Measurements from ENCODE around the gene UBE2V1. TPM values are rescaled to one million over a fixed set of nuclear protein-coding genes. Genes with fewer than 3 reads are reported as not detected.

Gene UBE2V1
- polyA plus RNA-seq, 1 of the 3 experiments (the other 2 are of a cell fraction) = 99.7 TPM

- H2AFZ ChIP-seq (ENCODE audit: low read depth) = no peak overlapping the region
- H3K4me3 ChIP-seq (ENCODE audit: low read depth in 2 of 2, low read length in 1 of 2) = no peak overlapping the region
- no peaks in the 10 kb centered on the region for H3K79me2 ChIP-seq (ENCODE audit: insufficient read depth)
- H3F3A ChIP-seq (replicated peaks; ENCODE audit: insufficient read depth) = peaks cover 25% of the 10 kb centered on the region
- peak; percentile 55 for DNase-seq
- H3K4me2 ChIP-seq = peak overlapping the region; percentile 64
- ChIA-PET POLR2A (interaction anchor here (1.0 kb wide), 1 partner anchor 12 kb away, joined by 3 read pairs; no protein-coding TSS in a partner anchor), CTCF (interaction anchor here (1.5 to 4.8 kb wide), 2 partner anchors 37 to 54 kb away, joined by 4 to 42 read pairs; partner anchors contain the start of gene SNAI1)
- no peaks in the 10 kb centered on the region for H3K36me3 ChIP-seq (replicated peaks in 1 of 2; ENCODE audit: control insufficient read depth in 1 of 2, insufficient read depth in 2 of 2, low read length in 1 of 2)
- H3K27me3 ChIP-seq (ENCODE audit: insufficient read depth) = no peaks in the 10 kb centered on the region
- no peaks in the 10 kb centered on the region for H3K9me2 ChIP-seq
- TF ChIP-seq EP300 (IDR thresholded peaks at IDR 0.05; ENCODE audit: borderline replicate concordance in 1 of 2, low read depth in 1 of 2, low read length in 1 of 2) (no peak), EZH2phosphoT487 (IDR thresholded peaks at IDR 0.05; ENCODE audit: borderline replicate concordance, low read depth) (no peak), RCOR1 (IDR thresholded peaks at IDR 0.05; ENCODE audit: low read length) (no peak), FOSL2 (IDR thresholded peaks at IDR 0.05; ENCODE audit: borderline replicate concordance, low read depth) (peak; percentile 69; the same call in 1 of the 2 replicates), POLR2AphosphoS5 (IDR thresholded peaks at IDR 0.05; ENCODE audit: low read depth, low read length) (no peak), NRF1 (IDR thresholded peaks at IDR 0.05; ENCODE audit: low read depth, low read length) (no peak), GABPA (IDR thresholded peaks at IDR 0.05; ENCODE audit: low read depth) (no peak), MEF2A (IDR thresholded peaks at IDR 0.05; ENCODE audit: borderline replicate concordance, low read depth) (no peak), SIN3A (IDR thresholded peaks at IDR 0.05; ENCODE audit: borderline replicate concordance, low read depth, low read length) (no peak), YY1 (IDR thresholded peaks at IDR 0.05; ENCODE audit: low read depth) (no peak), MXI1 (IDR thresholded peaks at IDR 0.05; ENCODE audit: low read depth, low read length) (no peak), TCF12 (IDR thresholded peaks at IDR 0.05) (peak; percentile 36; the same call in 1 of the 2 replicates)
- TF ChIP-seq, protein P1, sequence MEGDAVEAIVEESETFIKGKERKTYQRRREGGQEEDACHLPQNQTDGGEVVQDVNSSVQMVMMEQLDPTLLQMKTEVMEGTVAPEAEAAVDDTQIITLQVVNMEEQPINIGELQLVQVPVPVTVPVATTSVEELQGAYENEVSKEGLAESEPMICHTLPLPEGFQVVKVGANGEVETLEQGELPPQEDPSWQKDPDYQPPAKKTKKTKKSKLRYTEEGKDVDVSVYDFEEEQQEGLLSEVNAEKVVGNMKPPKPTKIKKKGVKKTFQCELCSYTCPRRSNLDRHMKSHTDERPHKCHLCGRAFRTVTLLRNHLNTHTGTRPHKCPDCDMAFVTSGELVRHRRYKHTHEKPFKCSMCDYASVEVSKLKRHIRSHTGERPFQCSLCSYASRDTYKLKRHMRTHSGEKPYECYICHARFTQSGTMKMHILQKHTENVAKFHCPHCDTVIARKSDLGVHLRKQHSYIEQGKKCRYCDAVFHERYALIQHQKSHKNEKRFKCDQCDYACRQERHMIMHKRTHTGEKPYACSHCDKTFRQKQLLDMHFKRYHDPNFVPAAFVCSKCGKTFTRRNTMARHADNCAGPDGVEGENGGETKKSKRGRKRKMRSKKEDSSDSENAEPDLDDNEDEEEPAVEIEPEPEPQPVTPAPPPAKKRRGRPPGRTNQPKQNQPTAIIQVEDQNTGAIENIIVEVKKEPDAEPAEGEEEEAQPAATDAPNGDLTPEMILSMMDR (IDR thresholded peaks at IDR 0.05) = no peak
- TF ChIP-seq, protein P2, sequence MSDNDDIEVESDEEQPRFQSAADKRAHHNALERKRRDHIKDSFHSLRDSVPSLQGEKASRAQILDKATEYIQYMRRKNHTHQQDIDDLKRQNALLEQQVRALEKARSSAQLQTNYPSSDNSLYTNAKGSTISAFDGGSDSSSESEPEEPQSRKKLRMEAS (IDR thresholded peaks at IDR 0.05; ENCODE audit: low read depth) = no peak
- TF ChIP-seq, protein P3, sequence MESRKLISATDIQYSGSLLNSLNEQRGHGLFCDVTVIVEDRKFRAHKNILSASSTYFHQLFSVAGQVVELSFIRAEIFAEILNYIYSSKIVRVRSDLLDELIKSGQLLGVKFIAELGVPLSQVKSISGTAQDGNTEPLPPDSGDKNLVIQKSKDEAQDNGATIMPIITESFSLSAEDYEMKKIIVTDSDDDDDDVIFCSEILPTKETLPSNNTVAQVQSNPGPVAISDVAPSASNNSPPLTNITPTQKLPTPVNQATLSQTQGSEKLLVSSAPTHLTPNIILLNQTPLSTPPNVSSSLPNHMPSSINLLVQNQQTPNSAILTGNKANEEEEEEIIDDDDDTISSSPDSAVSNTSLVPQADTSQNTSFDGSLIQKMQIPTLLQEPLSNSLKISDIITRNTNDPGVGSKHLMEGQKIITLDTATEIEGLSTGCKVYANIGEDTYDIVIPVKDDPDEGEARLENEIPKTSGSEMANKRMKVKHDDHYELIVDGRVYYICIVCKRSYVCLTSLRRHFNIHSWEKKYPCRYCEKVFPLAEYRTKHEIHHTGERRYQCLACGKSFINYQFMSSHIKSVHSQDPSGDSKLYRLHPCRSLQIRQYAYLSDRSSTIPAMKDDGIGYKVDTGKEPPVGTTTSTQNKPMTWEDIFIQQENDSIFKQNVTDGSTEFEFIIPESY (IDR thresholded peaks at IDR 0.05; ENCODE audit: borderline replicate concordance, low read depth) = no peak
- TF ChIP-seq, protein P4, sequence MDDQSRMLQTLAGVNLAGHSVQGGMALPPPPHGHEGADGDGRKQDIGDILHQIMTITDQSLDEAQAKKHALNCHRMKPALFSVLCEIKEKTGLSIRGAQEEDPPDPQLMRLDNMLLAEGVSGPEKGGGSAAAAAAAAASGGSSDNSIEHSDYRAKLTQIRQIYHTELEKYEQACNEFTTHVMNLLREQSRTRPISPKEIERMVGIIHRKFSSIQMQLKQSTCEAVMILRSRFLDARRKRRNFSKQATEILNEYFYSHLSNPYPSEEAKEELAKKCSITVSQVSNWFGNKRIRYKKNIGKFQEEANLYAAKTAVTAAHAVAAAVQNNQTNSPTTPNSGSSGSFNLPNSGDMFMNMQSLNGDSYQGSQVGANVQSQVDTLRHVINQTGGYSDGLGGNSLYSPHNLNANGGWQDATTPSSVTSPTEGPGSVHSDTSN (IDR thresholded peaks at IDR 0.05) = peak; percentile 50
- H4K20me1 ChIP-seq (ENCODE audit: insufficient read depth) = no peaks in the 10 kb centered on the region
- H3K27ac ChIP-seq (ENCODE audit: low read depth in 2 of 2, low read length in 1 of 2) = peak overlapping the region; percentile 8 to 97; a peak in 3 of 4 replicates
- peak overlapping the region; percentile 80 for H3K9ac ChIP-seq
- H3K4me1 ChIP-seq (ENCODE audit: control insufficient read depth in 1 of 2, insufficient read depth in 2 of 2, low read depth in 1 of 2, low read length in 1 of 2) = peaks cover 25 to 27% of the 10 kb centered on the region in 2 experiments; a peak in 3 of 4 replicates
- no peaks in the 10 kb centered on the region for H3K9me3 ChIP-seq
- WGBS (ENCODE audit: low lambda C conversion rate) = 26% methylated on average over 6 of the region's 9 CpGs
Observed at GRCh38 chr20:50034567-50035180, 78.3 kb downstream of the UBE2V1 start.

Measured in SK-N-SH (cell line).